Activated CD4-positive, alpha-beta T cell treated with anti-CD3 and anti-CD28 coated beads for 36 hours (primary cell): ENCODE data around the gene MAGI1. TPM values are rescaled to one million over a fixed set of nuclear protein-coding genes. Genes with fewer than 3 reads are reported as not detected.

Experiments used
- ATAC-seq: fragments of 200-7000 bp; cut with Tn5 transposase; one replicate; pipeline ENCODE4 v1.10.0; 2021; ENCODE audit warnings: mild to moderate bottlenecking, moderate library complexity
- CTCF ChIA-PET: fragments of 350-600 bp; sonication (Branson Sonifier 250); formaldehyde crosslinking; loops from one replicate; lab custom pipeline; 2021; ENCODE audit warnings: antibody characterized with exemption; lab: Charles Lee
- POLR2A ChIA-PET: fragments of 350-600 bp; sonication (Branson Sonifier 250); formaldehyde crosslinking; loops from one replicate; lab custom pipeline; 2021; ENCODE audit warnings: antibody characterized with exemption, inconsistent platforms; lab: Charles Lee
- DNase-seq: peaks from one replicate; pipeline ENCODE4 v3.0.0-alpha.2; 2020
- H3K27ac Mint-ChIP-seq: one replicate; pipeline ENCODE4 v1.8.0; 2021; ENCODE audit warnings: mixed read lengths
- H3K27me3 Mint-ChIP-seq: one replicate; pipeline ENCODE4 v1.8.0; 2021; ENCODE audit warnings: mixed read lengths
- H3K36me3 Mint-ChIP-seq: one replicate; pipeline ENCODE4 v1.8.0; 2021; ENCODE audit warnings: low read depth, mixed read lengths
- H3K4me1 Mint-ChIP-seq: one replicate; pipeline ENCODE4 v1.8.0; 2021; ENCODE audit warnings: mixed read lengths
- H3K4me3 Mint-ChIP-seq: one replicate; pipeline ENCODE4 v1.8.0; 2021; ENCODE audit warnings: mild to moderate bottlenecking, moderate library complexity, mixed read lengths
- H3K9me3 Mint-ChIP-seq: one replicate; pipeline ENCODE4 v1.8.0; 2021; ENCODE audit warnings: low read depth, mixed read lengths
- intact Hi-C, 2 experiments: fragments of 100-400 bp; cut with DNase I in 1 of 2; cut with micrococcal nuclease in 1 of 2; formaldehyde crosslinking; loops; one replicate each; pipeline versions ENCODE4 v1.14.2 to v1.15.1; 2022 to 2024; cut with DNase I, micrococcal nuclease
- total RNA-seq, 2 experiments: library from RNA; stranded (reverse); gene quantifications; one replicate each; pipeline ENCODE4 v1.2.3, GENCODE V29; 2021

MAGI1 gene
- total RNA-seq, 2 experiments from 2014 or later, result 0.09 to 0.18 TPM

GRCh38 chr3:65584002-65584401 lies 454.7 kb downstream of the MAGI1 start:
- Mint-ChIP-seq H3K27me3 (no peaks in the 10 kb centered on the region), H3K9me3 (no peaks in the 10 kb centered on the region), H3K4me1 (no peaks in the 10 kb centered on the region), H3K27ac (no peak overlapping the region), H3K36me3 (no peaks in the 10 kb centered on the region), H3K4me3 (no peak overlapping the region)
- CTCF ChIA-PET, result no interaction called here
- no peak for DNase-seq
- POLR2A ChIA-PET, result no interaction called here
- no peak for ATAC-seq
- intact Hi-C loops, result no loop called here

GRCh38 chr3:65583188-65583587 lies 455.5 kb downstream of the MAGI1 start:
- CTCF ChIA-PET, result no interaction called here
- no peak overlapping the region for H3K4me3 Mint-ChIP-seq
- no peak overlapping the region for H3K27ac Mint-ChIP-seq
- ATAC-seq (no peak), DNase-seq (no peak)
- H3K27me3 Mint-ChIP-seq, result no peaks in the 10 kb centered on the region
- no peaks in the 10 kb centered on the region for H3K4me1 Mint-ChIP-seq
- POLR2A ChIA-PET, result no interaction called here
- intact Hi-C loops, result no loop called here
- no peaks in the 10 kb centered on the region for H3K36me3 Mint-ChIP-seq
- H3K9me3 Mint-ChIP-seq, result no peaks in the 10 kb centered on the region

- intact Hi-C loops, result no loop called here
- Mint-ChIP-seq H3K36me3 (no peaks in the 10 kb centered on the region), H3K27me3 (no peaks in the 10 kb centered on the region), H3K9me3 (no peaks in the 10 kb centered on the region), H3K4me3 (no peak overlapping the region), H3K27ac (no peak overlapping the region), H3K4me1 (no peaks in the 10 kb centered on the region)
- ChIA-PET CTCF (no interaction called here), POLR2A (no interaction called here)
- DNase-seq, result no peak
- ATAC-seq, result no peak
Measured at GRCh38 chr3:65582012-65582717, 456.6 kb downstream of the MAGI1 start.

GRCh38 chr3:65581313-65581712 lies 457.4 kb downstream of the MAGI1 start:
- intact Hi-C loops, result no loop called here
- Mint-ChIP-seq H3K27me3 (no peaks in the 10 kb centered on the region), H3K9me3 (no peaks in the 10 kb centered on the region), H3K36me3 (no peaks in the 10 kb centered on the region), H3K4me3 (no peak overlapping the region), H3K4me1 (no peaks in the 10 kb centered on the region), H3K27ac (no peak overlapping the region)
- POLR2A ChIA-PET, result no interaction called here
- ATAC-seq (no peak), DNase-seq (no peak)
- CTCF ChIA-PET, result no interaction called here

GRCh38 chr3:65578861-65579260 lies 459.9 kb downstream of the MAGI1 start:
- ChIA-PET CTCF (no interaction called here), POLR2A (no interaction called here)
- ATAC-seq (no peak), DNase-seq (no peak)
- intact Hi-C loops, result no loop called here
- Mint-ChIP-seq H3K27me3 (no peaks in the 10 kb centered on the region), H3K4me3 (no peak overlapping the region), H3K27ac (no peak overlapping the region), H3K36me3 (no peaks in the 10 kb centered on the region), H3K9me3 (no peaks in the 10 kb centered on the region), H3K4me1 (no peaks in the 10 kb centered on the region)

GRCh38 chr3:65577843-65578430 lies 460.8 kb downstream of the MAGI1 start:
- Mint-ChIP-seq H3K4me1 (no peaks in the 10 kb centered on the region), H3K27me3 (no peaks in the 10 kb centered on the region), H3K4me3 (no peak overlapping the region), H3K36me3 (no peaks in the 10 kb centered on the region), H3K9me3 (no peaks in the 10 kb centered on the region), H3K27ac (no peak overlapping the region)
- DNase-seq, result no peak
- no peak for ATAC-seq
- intact Hi-C loops, result no loop called here
- POLR2A ChIA-PET, result no interaction called here
- CTCF ChIA-PET, result no interaction called here

GRCh38 chr3:65576966-65577365 lies 461.8 kb downstream of the MAGI1 start:
- no peaks in the 10 kb centered on the region for H3K4me1 Mint-ChIP-seq
- H3K27ac Mint-ChIP-seq, result no peak overlapping the region
- no peaks in the 10 kb centered on the region for H3K36me3 Mint-ChIP-seq
- intact Hi-C loops, result no loop called here
- H3K4me3 Mint-ChIP-seq, result no peak overlapping the region
- ATAC-seq, result no peak
- DNase-seq, result no peak
- peaks cover 2% of the 10 kb centered on the region for H3K9me3 Mint-ChIP-seq
- CTCF ChIA-PET, result no interaction called here
- no peaks in the 10 kb centered on the region for H3K27me3 Mint-ChIP-seq
- POLR2A ChIA-PET, result no interaction called here

GRCh38 chr3:65576228-65576627 lies 462.5 kb downstream of the MAGI1 start:
- H3K4me1 Mint-ChIP-seq, result no peaks in the 10 kb centered on the region
- peaks cover 2% of the 10 kb centered on the region for H3K9me3 Mint-ChIP-seq
- no peaks in the 10 kb centered on the region for H3K36me3 Mint-ChIP-seq
- H3K27me3 Mint-ChIP-seq, result no peaks in the 10 kb centered on the region
- intact Hi-C loops, result no loop called here
- H3K4me3 Mint-ChIP-seq, result no peak overlapping the region
- ChIA-PET POLR2A (no interaction called here), CTCF (no interaction called here)
- H3K27ac Mint-ChIP-seq, result no peak overlapping the region
- DNase-seq (no peak), ATAC-seq (no peak)

- intact Hi-C loops, result no loop called here
- Mint-ChIP-seq H3K4me1 (no peaks in the 10 kb centered on the region), H3K9me3 (peaks cover 2% of the 10 kb centered on the region), H3K36me3 (no peaks in the 10 kb centered on the region), H3K27me3 (no peaks in the 10 kb centered on the region), H3K27ac (no peak overlapping the region), H3K4me3 (no peak overlapping the region)
- DNase-seq (no peak), ATAC-seq (no peak)
- ChIA-PET POLR2A (no interaction called here), CTCF (no interaction called here)
Measured at GRCh38 chr3:65575376-65575840, 463.3 kb downstream of the MAGI1 start.

- CTCF ChIA-PET, result no interaction called here
- POLR2A ChIA-PET, result no interaction called here
- ATAC-seq (no peak), DNase-seq (no peak)
- Mint-ChIP-seq H3K36me3 (no peaks in the 10 kb centered on the region), H3K27ac (no peak overlapping the region), H3K27me3 (no peaks in the 10 kb centered on the region), H3K4me3 (no peak overlapping the region), H3K4me1 (no peaks in the 10 kb centered on the region), H3K9me3 (peaks cover 2% of the 10 kb centered on the region)
- intact Hi-C loops, result no loop called here
Measured at GRCh38 chr3:65573548-65574116, 465.1 kb downstream of the MAGI1 start.

GRCh38 chr3:65572175-65572777 lies 466.4 kb downstream of the MAGI1 start:
- ATAC-seq (no peak), DNase-seq (no peak)
- no peak overlapping the region for H3K4me3 Mint-ChIP-seq
- H3K27ac Mint-ChIP-seq, result no peak overlapping the region
- no peaks in the 10 kb centered on the region for H3K36me3 Mint-ChIP-seq
- no peaks in the 10 kb centered on the region for H3K4me1 Mint-ChIP-seq
- no peaks in the 10 kb centered on the region for H3K27me3 Mint-ChIP-seq
- POLR2A ChIA-PET, result no interaction called here
- CTCF ChIA-PET, result no interaction called here
- intact Hi-C loops, result no loop called here
- peaks cover 2% of the 10 kb centered on the region for H3K9me3 Mint-ChIP-seq

GRCh38 chr3:65569845-65570405 lies 468.8 kb downstream of the MAGI1 start:
- POLR2A ChIA-PET, result no interaction called here
- Mint-ChIP-seq H3K27me3 (no peaks in the 10 kb centered on the region), H3K27ac (no peak overlapping the region), H3K9me3 (peaks cover 2% of the 10 kb centered on the region), H3K4me1 (no peaks in the 10 kb centered on the region), H3K36me3 (no peaks in the 10 kb centered on the region), H3K4me3 (no peak overlapping the region)
- DNase-seq, result no peak
- CTCF ChIA-PET, result no interaction called here
- intact Hi-C loops, result no loop called here
- ATAC-seq, result no peak
